ENCODE data around the gene ARHGEF3. TPM values are rescaled to one million over a fixed set of nuclear protein-coding genes. Genes with fewer than 3 reads are reported as not detected.

Gene ARHGEF3
- total RNA-seq, 1 experiment from 2014 or later: 7.9 TPM

DNA sequence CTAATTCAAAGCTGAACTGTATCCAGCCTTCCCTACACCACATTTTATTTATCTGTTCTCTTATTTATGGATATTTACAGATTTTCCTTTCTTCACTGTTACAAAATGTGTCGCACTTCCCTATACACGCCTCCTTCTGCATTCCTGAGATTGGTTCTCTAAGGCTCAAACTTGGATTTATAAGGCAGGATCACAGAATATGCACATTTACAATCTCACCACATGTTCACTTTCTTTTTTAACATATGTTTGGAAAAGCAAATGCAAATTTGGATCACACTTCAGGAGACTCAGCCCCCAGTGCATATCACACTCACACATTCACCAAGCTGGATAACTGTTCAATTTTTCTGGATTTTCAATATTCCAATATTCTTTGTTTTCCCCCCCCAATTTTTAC is 31.8 kb upstream of the ARHGEF3 start:
- H3K36me3 Mint-ChIP-seq: no peaks in the 10 kb centered on the region
- no peak for DNase-seq (ENCODE audit: low spot score)
- POLR2A ChIA-PET: no interaction called here
- no peak for ATAC-seq
- H3K4me3 Mint-ChIP-seq: no peak overlapping the region
- H3K9me3 Mint-ChIP-seq: no peaks in the 10 kb centered on the region
- peaks cover 3% of the 10 kb centered on the region; the same call in 1 of the 2 replicates for H3K4me1 Mint-ChIP-seq
- no peak overlapping the region for H3K27ac Mint-ChIP-seq
- CTCF ChIA-PET: no interaction called here
- TF ChIP-seq, protein P1, sequence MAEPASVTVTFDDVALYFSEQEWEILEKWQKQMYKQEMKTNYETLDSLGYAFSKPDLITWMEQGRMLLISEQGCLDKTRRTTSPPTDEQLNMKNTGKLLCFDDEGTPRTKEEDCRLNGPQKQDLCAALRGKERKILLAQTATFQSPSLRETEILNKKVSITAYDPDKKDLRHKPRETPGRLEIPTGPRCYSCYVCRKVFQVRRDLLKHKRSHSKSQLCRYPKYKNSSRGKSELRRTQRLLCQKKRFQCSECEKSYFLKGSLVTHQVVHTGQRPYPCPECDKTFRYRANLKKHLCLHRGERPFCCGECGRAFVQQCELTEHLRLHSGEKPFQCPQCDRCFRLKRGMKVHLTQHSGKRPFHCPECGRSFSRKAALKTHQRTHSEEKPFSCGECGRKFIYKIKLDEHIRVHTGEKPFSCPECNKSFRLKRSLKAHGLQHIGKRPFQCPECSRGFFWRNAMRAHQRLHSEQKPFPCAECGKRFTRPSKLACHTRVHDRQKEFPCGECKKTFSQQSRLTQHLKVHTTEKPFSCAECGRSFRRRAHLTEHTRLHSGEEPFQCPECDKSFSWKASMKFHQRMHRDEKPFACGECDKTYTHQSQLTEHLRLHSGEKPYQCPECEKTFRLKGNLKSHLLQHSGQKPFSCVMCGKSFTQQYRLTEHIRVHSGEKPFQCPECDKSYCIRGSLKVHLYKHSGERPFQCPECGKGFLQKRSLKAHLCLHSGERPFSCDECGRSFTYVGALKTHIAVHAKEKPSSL (CRISPR knock-in tag; conservative IDR thresholded peaks at IDR 0.05): no peak
- no peaks in the 10 kb centered on the region for H3K27me3 Mint-ChIP-seq (ENCODE audit: low read depth)

DNA sequence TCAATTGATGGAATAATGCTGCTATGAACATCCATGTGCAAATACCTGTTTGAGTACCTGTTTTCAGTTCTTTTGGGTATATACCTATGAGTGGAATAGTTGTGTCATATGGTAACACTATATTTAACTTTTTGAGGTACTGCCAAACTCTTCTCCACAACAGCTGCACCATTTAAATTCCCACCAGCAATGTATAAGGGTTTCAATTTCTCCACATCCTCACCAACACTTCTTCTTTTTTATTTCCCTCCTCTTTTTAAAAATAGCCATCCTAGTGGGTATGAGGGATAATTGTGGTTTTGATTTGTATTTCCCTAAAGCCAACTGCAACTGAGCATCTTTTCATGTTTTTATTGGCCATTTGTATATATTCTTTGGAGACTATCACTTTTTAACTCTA is 31.3 kb upstream of the ARHGEF3 start:
- no peak for TF ChIP-seq FOXP4 (CRISPR knock-in tag; IDR thresholded peaks at IDR 0.05)
- TF ChIP-seq TCF7 (CRISPR knock-in tag; IDR thresholded peaks at IDR 0.05; ENCODE audit: low read depth): no peak
- TF ChIP-seq PRRX2 (CRISPR knock-in tag; IDR thresholded peaks at IDR 0.05): no peak
- TF ChIP-seq ATF2 (CRISPR knock-in tag; IDR thresholded peaks at IDR 0.05; ENCODE audit: borderline replicate concordance, low read depth): no peak
- no peak for TF ChIP-seq ZNF219 (CRISPR knock-in tag; IDR thresholded peaks at IDR 0.05; ENCODE audit: borderline replicate concordance)
- TF ChIP-seq SOX15 (CRISPR knock-in tag; IDR thresholded peaks at IDR 0.05): no peak
- TF ChIP-seq TP53 (CRISPR knock-in tag; IDR thresholded peaks at IDR 0.05): no peak
- no peak for TF ChIP-seq ELF4 (CRISPR knock-in tag; IDR thresholded peaks at IDR 0.05; ENCODE audit: low read depth)
- no peak for TF ChIP-seq JAZF1 (CRISPR knock-in tag; IDR thresholded peaks at IDR 0.05)
- TF ChIP-seq CREM (CRISPR knock-in tag; IDR thresholded peaks at IDR 0.05): no peak
- TF ChIP-seq ZNF232 (CRISPR knock-in tag; IDR thresholded peaks at IDR 0.05): no peak
- no peak for TF ChIP-seq MAX (CRISPR knock-in tag; IDR thresholded peaks at IDR 0.05)
- no peak overlapping the region for H3K4me3 Mint-ChIP-seq
- H3K27ac Mint-ChIP-seq: no peak overlapping the region
- POLR2A ChIA-PET: no interaction called here
- ATAC-seq: no peak
- CTCF ChIA-PET: no interaction called here
- H3K36me3 Mint-ChIP-seq: no peaks in the 10 kb centered on the region
- H3K27me3 Mint-ChIP-seq (ENCODE audit: low read depth): no peaks in the 10 kb centered on the region
- peaks cover 3% of the 10 kb centered on the region; the same call in 1 of the 2 replicates for H3K4me1 Mint-ChIP-seq
- H3K9me3 Mint-ChIP-seq: no peaks in the 10 kb centered on the region
- DNase-seq (ENCODE audit: low spot score): no peak

GRCh38 chr3:56831572-56831971 is 29.8 kb upstream of the ARHGEF3 start:
- DNase-seq (ENCODE audit: low spot score): no peak
- no peak for ATAC-seq
- no peaks in the 10 kb centered on the region for H3K9me3 Mint-ChIP-seq
- no peaks in the 10 kb centered on the region for H3K27me3 Mint-ChIP-seq (ENCODE audit: low read depth)
- H3K4me3 Mint-ChIP-seq: no peak overlapping the region
- no peaks in the 10 kb centered on the region for H3K36me3 Mint-ChIP-seq
- peaks cover 3% of the 10 kb centered on the region; the same call in 1 of the 2 replicates for H3K4me1 Mint-ChIP-seq
- ChIA-PET POLR2A (no interaction called here), CTCF (no interaction called here)
- no peak overlapping the region for H3K27ac Mint-ChIP-seq
- TF ChIP-seq ATF3 (CRISPR knock-in tag; conservative IDR thresholded peaks at IDR 0.05) (no peak), JAZF1 (CRISPR knock-in tag; IDR thresholded peaks at IDR 0.05) (no peak), RELA (CRISPR knock-in tag; IDR thresholded peaks at IDR 0.05; ENCODE audit: borderline replicate concordance) (no peak), ZNF232 (CRISPR knock-in tag; IDR thresholded peaks at IDR 0.05) (no peak), IRF2 (CRISPR knock-in tag; IDR thresholded peaks at IDR 0.05; ENCODE audit: borderline replicate concordance, low read depth) (no peak), TP53 (CRISPR knock-in tag; IDR thresholded peaks at IDR 0.05) (no peak), ZBTB21 (CRISPR knock-in tag; IDR thresholded peaks at IDR 0.05; ENCODE audit: borderline replicate concordance) (no peak), SMAD3 (CRISPR knock-in tag; IDR thresholded peaks at IDR 0.05; ENCODE audit: borderline replicate concordance) (no peak), ZNF263 (CRISPR knock-in tag; IDR thresholded peaks at IDR 0.05; ENCODE audit: low read depth) (no peak), NFE2L1 (CRISPR knock-in tag; IDR thresholded peaks at IDR 0.05) (no peak), EMX1 (CRISPR knock-in tag; IDR thresholded peaks at IDR 0.05) (no peak), ZNF423 (CRISPR knock-in tag; IDR thresholded peaks at IDR 0.05) (no peak), FOXP4 (CRISPR knock-in tag; IDR thresholded peaks at IDR 0.05) (no peak)
- TF ChIP-seq, protein P2, sequence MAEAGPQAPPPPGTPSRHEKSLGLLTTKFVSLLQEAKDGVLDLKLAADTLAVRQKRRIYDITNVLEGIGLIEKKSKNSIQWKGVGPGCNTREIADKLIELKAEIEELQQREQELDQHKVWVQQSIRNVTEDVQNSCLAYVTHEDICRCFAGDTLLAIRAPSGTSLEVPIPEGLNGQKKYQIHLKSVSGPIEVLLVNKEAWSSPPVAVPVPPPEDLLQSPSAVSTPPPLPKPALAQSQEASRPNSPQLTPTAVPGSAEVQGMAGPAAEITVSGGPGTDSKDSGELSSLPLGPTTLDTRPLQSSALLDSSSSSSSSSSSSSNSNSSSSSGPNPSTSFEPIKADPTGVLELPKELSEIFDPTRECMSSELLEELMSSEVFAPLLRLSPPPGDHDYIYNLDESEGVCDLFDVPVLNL (CRISPR knock-in tag; IDR thresholded peaks at IDR 0.05; ENCODE audit: borderline replicate concordance, low read depth): no peak

All from WTC11 (cell line).